Measurements from ENCODE around the gene CNTNAP4. TPM values are rescaled to one million over a fixed set of nuclear protein-coding genes. Genes with fewer than 3 reads are reported as not detected.

The CNTNAP4 gene
- total RNA-seq, 1 experiment from 2014 or later: not detected

DNA sequence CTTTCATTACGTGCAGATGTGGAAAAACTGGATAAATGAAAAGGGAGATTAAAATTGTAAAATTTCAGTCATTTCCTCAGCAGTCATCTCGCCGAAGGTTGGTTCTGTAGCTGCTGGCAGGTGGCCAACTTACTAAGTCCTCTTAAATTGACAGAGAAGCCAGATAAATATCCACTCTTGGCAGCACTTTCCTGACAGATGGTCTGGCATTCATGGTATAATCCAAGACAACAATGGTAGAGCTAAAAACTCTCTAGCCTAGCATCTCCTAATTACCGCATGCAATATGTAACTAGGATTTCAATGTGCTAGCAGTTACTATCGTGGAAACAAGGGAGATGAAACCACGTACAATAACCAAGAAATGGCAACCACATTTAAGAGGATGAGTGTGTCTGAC, 306.3 kb downstream of the CNTNAP4 start:
- Histone ChIP-seq H3K4me1 (ENCODE audit: insufficient read depth, low read length) (no peaks in the 10 kb centered on the region), H2BK20ac (ENCODE audit: low read depth, low read length, poor library complexity, severe bottlenecking) (no peak overlapping the region), H3K23ac (ENCODE audit: insufficient read length, low read depth, low read length) (no peak overlapping the region), H3K9me3 (ENCODE audit: control insufficient read depth, low read depth, low read length) (no peaks in the 10 kb centered on the region), H2BK12ac (ENCODE audit: insufficient read length, low read depth, low read length) (no peak overlapping the region), H3K4me2 (ENCODE audit: insufficient read depth, insufficient read length, low read length) (no peak overlapping the region), H2BK120ac (ENCODE audit: low read depth, low read length, poor library complexity, severe bottlenecking) (no peak overlapping the region), H3K27me3 (ENCODE audit: insufficient read depth, low read length) (no peaks in the 10 kb centered on the region), H3K56ac (ENCODE audit: insufficient read length, low read depth, low read length) (no peak overlapping the region), H3K9ac (ENCODE audit: extremely low read depth, insufficient read length, low read length) (no peak overlapping the region), H3K23me2 (ENCODE audit: insufficient read length, low read depth, low read length, poor library complexity, severe bottlenecking) (no peaks in the 10 kb centered on the region), H3K18ac (ENCODE audit: insufficient read length, low read depth, low read length) (no peak overlapping the region), H4K20me1 (ENCODE audit: control insufficient read depth, insufficient read depth, insufficient read length) (no peaks in the 10 kb centered on the region), H3K4ac (ENCODE audit: low read depth, low read length) (no peak overlapping the region), H2AFZ (ENCODE audit: low read length) (no peak overlapping the region), H3T11ph (ENCODE audit: low read length) (no peak overlapping the region), H2BK5ac (ENCODE audit: insufficient read length, low read length) (no peak overlapping the region), H2AK5ac (ENCODE audit: insufficient read length, low read length) (no peak overlapping the region), H4K5ac (ENCODE audit: insufficient read length, low read depth, low read length) (no peak overlapping the region), H2BK15ac (ENCODE audit: low read depth, low read length) (no peak overlapping the region), H3K79me2 (ENCODE audit: insufficient read depth, low read length) (no peaks in the 10 kb centered on the region), H4K8ac (replicated peaks; ENCODE audit: insufficient read length, low read depth, low read length) (no peak overlapping the region), H3K79me1 (ENCODE audit: insufficient read depth, low read depth, low read length, poor library complexity, severe bottlenecking) (no peaks in the 10 kb centered on the region), H3K14ac (ENCODE audit: insufficient read depth, low read length) (no peak overlapping the region), H4K91ac (ENCODE audit: insufficient read length, low read depth, low read length) (no peak overlapping the region), H3K27ac (ENCODE audit: insufficient read length, low read depth, low read length) (no peak overlapping the region)
- TF ChIP-seq, protein P1, sequence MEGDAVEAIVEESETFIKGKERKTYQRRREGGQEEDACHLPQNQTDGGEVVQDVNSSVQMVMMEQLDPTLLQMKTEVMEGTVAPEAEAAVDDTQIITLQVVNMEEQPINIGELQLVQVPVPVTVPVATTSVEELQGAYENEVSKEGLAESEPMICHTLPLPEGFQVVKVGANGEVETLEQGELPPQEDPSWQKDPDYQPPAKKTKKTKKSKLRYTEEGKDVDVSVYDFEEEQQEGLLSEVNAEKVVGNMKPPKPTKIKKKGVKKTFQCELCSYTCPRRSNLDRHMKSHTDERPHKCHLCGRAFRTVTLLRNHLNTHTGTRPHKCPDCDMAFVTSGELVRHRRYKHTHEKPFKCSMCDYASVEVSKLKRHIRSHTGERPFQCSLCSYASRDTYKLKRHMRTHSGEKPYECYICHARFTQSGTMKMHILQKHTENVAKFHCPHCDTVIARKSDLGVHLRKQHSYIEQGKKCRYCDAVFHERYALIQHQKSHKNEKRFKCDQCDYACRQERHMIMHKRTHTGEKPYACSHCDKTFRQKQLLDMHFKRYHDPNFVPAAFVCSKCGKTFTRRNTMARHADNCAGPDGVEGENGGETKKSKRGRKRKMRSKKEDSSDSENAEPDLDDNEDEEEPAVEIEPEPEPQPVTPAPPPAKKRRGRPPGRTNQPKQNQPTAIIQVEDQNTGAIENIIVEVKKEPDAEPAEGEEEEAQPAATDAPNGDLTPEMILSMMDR (conservative IDR thresholded peaks at IDR 0.05): no peak
- Mint-ChIP-seq H3K4me3 (no peak overlapping the region), H3K27ac (no peak overlapping the region), H3K9me3 (no peaks in the 10 kb centered on the region; a peak in 1 of 5 replicates), H3K36me3 (ENCODE audit: insufficient read depth in 1 of 3, low read depth in 3 of 3) (no peaks in the 10 kb centered on the region), H3K4me1 (no peaks in the 10 kb centered on the region), H3K27me3 (ENCODE audit: low read depth) (no peaks in the 10 kb centered on the region; the same call in 1 of the 2 replicates)
- no CpG with 5 or more reads among the region's 6 CpGs for WGBS (ENCODE audit: extremely low coverage, insufficient read length, low lambda C conversion rate)
- no peak for DNase-seq

All from H9 (cell line).